Gastrocnemius medialis (tissue), 4 donors: Measurements from ENCODE around the gene HOXB2.

Source experiments
- CTCF ChIP-seq, 5 experiments: fragments of 450-650 bp in 3 of 5; fragments of 200-600 bp in 2 of 5; sonication (generic) in 2 of 5; IDR thresholded peaks in 4 of 5; conservative IDR thresholded peaks in 1 of 5; 1 replicate in 4 of 5; 2 replicates in 1 of 5; pipeline ENCODE4 v1.5.1; 2016 to 2019; ENCODE audit warnings: antibody characterized with exemption in 5 of 5, mild to moderate bottlenecking in 3 of 5, moderate library complexity in 3 of 5
- POLR2A ChIP-seq, 2 donors: fragments of 450-650 bp; IDR thresholded peaks; one replicate each; pipeline ENCODE4 v1.6.1; 2017; ENCODE audit warnings: antibody characterized with exemption in 2 of 2, mild to moderate bottlenecking in 2 of 2, moderate library complexity in 2 of 2

- no peak for TF ChIP-seq POLR2A (IDR thresholded peaks at IDR 0.05)
- TF ChIP-seq CTCF (IDR thresholded peaks at IDR 0.05 in 4 of 5, conservative IDR thresholded peaks at IDR 0.05 in 1 of 5): no peak
Measured at GRCh38 chr17:48504953-48505352, 40.0 kb downstream of the HOXB2 start.
